ENCODE measurements around the gene HPGDS. TPM values are rescaled to one million over a fixed set of nuclear protein-coding genes. Genes with fewer than 3 reads are reported as not detected.

Gene HPGDS
- total RNA-seq, 1 donor from 2014 or later = not detected

DNA sequence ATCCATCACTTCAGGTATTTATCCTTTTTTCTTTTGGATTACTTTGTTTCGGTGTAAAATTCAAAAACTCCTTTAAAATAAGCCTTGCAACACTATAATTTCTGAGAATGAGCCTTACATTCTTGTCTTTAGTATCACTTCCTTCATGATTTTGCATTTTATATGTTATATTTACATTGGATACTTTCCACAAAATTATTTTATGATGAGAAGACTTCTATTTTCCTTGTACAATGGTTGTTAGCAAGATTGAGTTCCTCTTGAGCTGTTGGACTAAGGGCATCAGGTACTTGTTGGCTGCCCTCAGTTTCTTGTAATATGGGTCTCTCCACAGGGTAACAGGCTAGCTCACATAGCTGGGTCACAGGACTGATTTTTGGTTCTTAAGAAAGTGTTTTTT lies 22.7 kb upstream of the HPGDS start:
- Mint-ChIP-seq H3K36me3 (ENCODE audit: unreplicated experiment) (no peaks in the 10 kb centered on the region), H3K9me3 (ENCODE audit: unreplicated experiment) (peaks cover 2% of the 10 kb centered on the region), H3K27ac (ENCODE audit: unreplicated experiment) (no peak overlapping the region), H3K27me3 (ENCODE audit: unreplicated experiment) (peaks cover 2% of the 10 kb centered on the region), H3K4me3 (ENCODE audit: unreplicated experiment) (no peak overlapping the region), H3K4me1 (ENCODE audit: low read depth, unreplicated experiment) (no peaks in the 10 kb centered on the region)
- no peak for DNase-seq
- TF ChIP-seq, protein P1, sequence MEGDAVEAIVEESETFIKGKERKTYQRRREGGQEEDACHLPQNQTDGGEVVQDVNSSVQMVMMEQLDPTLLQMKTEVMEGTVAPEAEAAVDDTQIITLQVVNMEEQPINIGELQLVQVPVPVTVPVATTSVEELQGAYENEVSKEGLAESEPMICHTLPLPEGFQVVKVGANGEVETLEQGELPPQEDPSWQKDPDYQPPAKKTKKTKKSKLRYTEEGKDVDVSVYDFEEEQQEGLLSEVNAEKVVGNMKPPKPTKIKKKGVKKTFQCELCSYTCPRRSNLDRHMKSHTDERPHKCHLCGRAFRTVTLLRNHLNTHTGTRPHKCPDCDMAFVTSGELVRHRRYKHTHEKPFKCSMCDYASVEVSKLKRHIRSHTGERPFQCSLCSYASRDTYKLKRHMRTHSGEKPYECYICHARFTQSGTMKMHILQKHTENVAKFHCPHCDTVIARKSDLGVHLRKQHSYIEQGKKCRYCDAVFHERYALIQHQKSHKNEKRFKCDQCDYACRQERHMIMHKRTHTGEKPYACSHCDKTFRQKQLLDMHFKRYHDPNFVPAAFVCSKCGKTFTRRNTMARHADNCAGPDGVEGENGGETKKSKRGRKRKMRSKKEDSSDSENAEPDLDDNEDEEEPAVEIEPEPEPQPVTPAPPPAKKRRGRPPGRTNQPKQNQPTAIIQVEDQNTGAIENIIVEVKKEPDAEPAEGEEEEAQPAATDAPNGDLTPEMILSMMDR (IDR thresholded peaks at IDR 0.05; ENCODE audit: partially characterized antibody, unreplicated experiment) = no peak

DNA sequence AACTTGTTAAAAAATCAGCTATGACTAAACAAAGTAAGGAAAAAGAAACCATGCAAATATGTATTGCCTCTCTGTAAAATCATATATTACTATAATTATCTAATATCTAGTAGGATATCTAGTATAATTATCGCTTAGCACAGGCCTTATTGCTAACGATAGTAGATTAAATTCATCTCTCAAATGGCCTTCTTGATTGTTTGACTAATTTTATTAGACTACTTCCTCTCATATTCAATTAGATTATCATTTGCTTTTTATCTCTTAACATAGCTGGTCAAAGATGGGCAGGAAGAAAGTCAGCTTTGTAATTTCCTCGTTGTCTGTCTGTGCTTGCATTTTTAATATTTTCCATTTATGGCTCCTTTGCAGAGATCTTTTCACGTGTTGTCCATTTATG lies 21.9 kb upstream of the HPGDS start:
- peaks cover 2% of the 10 kb centered on the region for H3K27me3 Mint-ChIP-seq (ENCODE audit: unreplicated experiment)
- no peaks in the 10 kb centered on the region for H3K36me3 Mint-ChIP-seq (ENCODE audit: unreplicated experiment)
- no peak overlapping the region for H3K27ac Mint-ChIP-seq (ENCODE audit: unreplicated experiment)
- TF ChIP-seq, protein P1 (IDR thresholded peaks at IDR 0.05; ENCODE audit: partially characterized antibody, unreplicated experiment) = no peak
- H3K4me1 Mint-ChIP-seq (ENCODE audit: low read depth, unreplicated experiment) = no peaks in the 10 kb centered on the region
- H3K4me3 Mint-ChIP-seq (ENCODE audit: unreplicated experiment) = no peak overlapping the region
- peaks cover 2% of the 10 kb centered on the region for H3K9me3 Mint-ChIP-seq (ENCODE audit: unreplicated experiment)
- no peak for DNase-seq

DNA sequence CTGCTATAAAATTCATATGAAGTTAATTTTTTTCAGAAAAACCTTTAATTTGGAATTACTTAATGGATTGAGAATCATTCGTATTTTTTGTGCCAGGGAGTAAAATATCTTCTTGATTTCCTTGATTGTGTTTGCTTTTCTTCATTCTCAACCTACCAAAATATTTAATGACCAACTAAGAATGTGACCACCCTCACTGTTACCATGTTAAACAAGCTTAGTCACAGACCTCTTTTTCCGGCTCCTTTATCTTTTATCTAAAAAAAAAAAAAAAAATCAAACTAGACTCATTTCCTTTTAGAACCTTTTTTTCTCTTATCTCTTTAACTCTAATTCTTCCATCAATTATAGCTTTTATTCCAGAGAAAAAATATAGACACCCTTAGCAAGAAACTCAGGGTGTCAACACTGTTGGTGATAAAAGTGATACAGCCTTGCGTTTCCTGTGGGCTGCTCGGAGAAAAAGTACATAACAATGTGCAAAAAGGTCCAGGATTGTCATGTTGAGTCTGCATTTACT lies 20.6 kb upstream of the HPGDS start:
- H3K9me3 Mint-ChIP-seq (ENCODE audit: unreplicated experiment) = peaks cover 2% of the 10 kb centered on the region
- H3K4me1 Mint-ChIP-seq (ENCODE audit: low read depth, unreplicated experiment) = no peaks in the 10 kb centered on the region
- TF ChIP-seq, protein P1 (IDR thresholded peaks at IDR 0.05; ENCODE audit: partially characterized antibody, unreplicated experiment) = no peak
- no peaks in the 10 kb centered on the region for H3K36me3 Mint-ChIP-seq (ENCODE audit: unreplicated experiment)
- H3K27ac Mint-ChIP-seq (ENCODE audit: unreplicated experiment) = no peak overlapping the region
- DNase-seq = no peak
- H3K4me3 Mint-ChIP-seq (ENCODE audit: unreplicated experiment) = no peak overlapping the region
- H3K27me3 Mint-ChIP-seq (ENCODE audit: unreplicated experiment) = peaks cover 2% of the 10 kb centered on the region

DNA sequence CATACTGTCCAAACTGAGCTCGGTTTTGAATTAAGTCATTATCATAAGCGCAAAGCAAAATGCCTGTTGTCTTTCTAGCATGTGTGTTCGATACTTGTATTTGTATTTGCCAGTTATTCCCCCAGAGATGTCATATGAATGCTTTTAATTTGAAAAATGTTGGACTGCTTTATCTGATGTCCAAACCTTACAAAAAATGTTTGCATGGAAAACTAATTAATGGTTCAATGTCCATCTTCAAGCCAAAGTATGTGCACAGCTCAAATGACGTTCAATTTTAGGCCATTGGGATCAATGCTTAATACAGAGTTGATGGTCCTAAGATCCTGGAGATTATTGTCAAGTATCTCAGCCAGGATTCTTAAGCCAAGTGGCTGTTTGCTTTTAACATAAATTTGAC lies 17.2 kb upstream of the HPGDS start:
- Mint-ChIP-seq H3K4me1 (ENCODE audit: low read depth, unreplicated experiment) (no peaks in the 10 kb centered on the region), H3K9me3 (ENCODE audit: unreplicated experiment) (peaks cover 2% of the 10 kb centered on the region), H3K4me3 (ENCODE audit: unreplicated experiment) (no peak overlapping the region), H3K36me3 (ENCODE audit: unreplicated experiment) (no peaks in the 10 kb centered on the region), H3K27me3 (ENCODE audit: unreplicated experiment) (no peaks in the 10 kb centered on the region), H3K27ac (ENCODE audit: unreplicated experiment) (no peak overlapping the region)
- DNase-seq = no peak
- TF ChIP-seq, protein P1 (IDR thresholded peaks at IDR 0.05; ENCODE audit: partially characterized antibody, unreplicated experiment) = no peak

DNA sequence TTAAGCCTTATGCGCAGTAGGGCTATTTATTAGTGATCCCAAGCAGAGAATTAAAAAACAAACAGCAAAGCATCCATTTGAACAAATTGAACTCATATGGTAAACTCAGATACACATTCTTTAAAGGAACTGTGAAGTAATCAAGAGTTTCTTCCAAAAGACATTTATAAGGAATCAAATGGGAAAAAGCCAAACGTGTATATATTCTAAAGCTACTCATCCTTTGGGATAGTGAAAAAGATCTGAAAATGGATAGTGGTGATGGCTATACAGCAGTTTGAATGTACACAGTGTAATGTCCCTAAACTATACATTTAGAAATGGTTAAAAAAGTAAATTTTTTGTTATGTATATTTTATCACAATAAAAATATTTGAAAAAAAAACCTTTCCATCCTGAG lies 16.6 kb upstream of the HPGDS start:
- no peak overlapping the region for H3K4me3 Mint-ChIP-seq (ENCODE audit: unreplicated experiment)
- no peaks in the 10 kb centered on the region for H3K36me3 Mint-ChIP-seq (ENCODE audit: unreplicated experiment)
- H3K27me3 Mint-ChIP-seq (ENCODE audit: unreplicated experiment) = no peaks in the 10 kb centered on the region
- DNase-seq = no peak
- peaks cover 2% of the 10 kb centered on the region for H3K9me3 Mint-ChIP-seq (ENCODE audit: unreplicated experiment)
- no peak overlapping the region for H3K27ac Mint-ChIP-seq (ENCODE audit: unreplicated experiment)
- TF ChIP-seq, protein P1 (IDR thresholded peaks at IDR 0.05; ENCODE audit: partially characterized antibody, unreplicated experiment) = no peak
- no peaks in the 10 kb centered on the region for H3K4me1 Mint-ChIP-seq (ENCODE audit: low read depth, unreplicated experiment)
